HG02759 (cell line): ENCODE measurements around the gene POLR2B.
"Not testable (repeated sequence)": the region's sequence is repeated elsewhere in the genome, so short reads cannot be mapped to it uniquely, and the experiment has no call there.

Experiments
- ATAC-seq: cut with Tn5 transposase; IDR thresholded peaks from one replicate; pipeline ENCODE4 v1.9.1; 2021; ENCODE audit warnings: mild to moderate bottlenecking, moderate library complexity; ENCODE audit not compliant: unreplicated experiment

The POLR2B gene

DNA sequence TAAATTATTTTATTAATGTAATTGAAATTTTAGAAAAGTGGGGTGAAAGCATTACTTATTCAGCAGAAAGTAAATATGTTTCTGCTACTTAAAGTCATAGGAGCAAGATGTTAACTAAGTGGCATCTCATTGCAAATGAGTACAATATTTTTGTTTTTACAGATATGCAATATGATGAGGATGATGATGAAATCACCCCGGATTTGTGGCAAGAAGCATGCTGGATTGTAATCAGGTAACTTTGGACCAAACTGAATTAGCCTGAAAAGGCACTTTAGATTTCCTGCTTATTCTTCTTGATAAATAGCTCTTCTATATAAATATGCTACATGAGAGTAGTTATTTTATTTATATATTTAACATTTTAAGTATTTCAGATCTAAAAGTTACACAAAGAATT, 7.5 kb downstream of the POLR2B start:
- ATAC-seq = no peak

DNA sequence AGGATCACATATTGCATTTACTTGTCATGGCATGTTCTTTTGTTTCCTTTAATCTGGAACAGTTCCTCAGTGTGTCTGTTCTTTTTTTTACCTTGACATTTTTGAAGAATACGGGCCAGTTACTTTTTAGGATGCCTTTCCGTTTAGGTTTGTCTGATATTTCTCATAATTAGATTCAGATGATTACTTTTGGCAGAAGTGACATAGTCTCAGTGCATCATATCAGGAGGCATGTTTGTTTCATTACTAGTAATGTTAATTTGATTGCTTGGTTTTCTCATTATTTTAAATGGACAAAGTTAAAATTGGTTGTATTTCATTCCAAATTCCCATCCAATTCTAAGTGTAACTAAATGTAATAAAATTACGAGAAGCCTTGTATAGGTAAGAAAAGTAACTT, 8.3 kb downstream of the POLR2B start:
- no peak for ATAC-seq

DNA sequence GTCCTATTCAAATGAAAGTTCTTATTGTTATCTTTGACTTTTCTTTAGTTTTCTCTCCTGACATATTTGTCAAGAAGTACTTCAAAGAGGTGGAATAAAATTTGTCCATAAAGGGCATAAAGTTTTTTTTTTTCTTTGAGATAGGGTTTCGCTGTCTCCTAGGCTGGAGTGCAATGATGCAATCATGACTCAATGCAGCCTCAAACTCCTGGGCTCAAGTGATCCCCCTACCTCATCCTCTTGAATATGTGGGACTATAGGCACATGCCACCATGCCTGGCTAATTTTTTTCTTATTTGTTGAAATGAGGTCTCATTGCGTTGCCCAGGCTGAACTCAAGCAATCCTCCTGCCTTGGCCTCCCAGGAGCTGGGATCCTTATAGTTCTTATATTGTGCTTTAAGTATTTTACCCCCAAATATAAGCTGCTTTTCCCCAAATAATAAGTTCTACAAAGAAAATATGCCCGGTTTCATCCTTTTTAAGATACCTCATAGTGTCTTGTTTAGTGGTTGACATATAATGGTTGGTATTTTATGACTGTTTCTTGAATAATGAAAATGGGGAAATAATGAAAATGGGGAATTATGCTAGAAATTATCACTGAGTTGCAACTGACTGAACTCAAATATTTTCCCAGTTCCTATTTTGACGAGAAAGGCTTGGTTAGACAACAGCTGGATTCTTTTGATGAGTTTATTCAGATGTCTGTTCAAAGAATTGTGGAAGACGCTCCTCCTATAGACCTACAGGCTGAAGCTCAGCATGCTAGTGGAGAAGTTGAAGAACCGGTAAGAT, 11.6 kb downstream of the POLR2B start:
- ATAC-seq = no peak

DNA sequence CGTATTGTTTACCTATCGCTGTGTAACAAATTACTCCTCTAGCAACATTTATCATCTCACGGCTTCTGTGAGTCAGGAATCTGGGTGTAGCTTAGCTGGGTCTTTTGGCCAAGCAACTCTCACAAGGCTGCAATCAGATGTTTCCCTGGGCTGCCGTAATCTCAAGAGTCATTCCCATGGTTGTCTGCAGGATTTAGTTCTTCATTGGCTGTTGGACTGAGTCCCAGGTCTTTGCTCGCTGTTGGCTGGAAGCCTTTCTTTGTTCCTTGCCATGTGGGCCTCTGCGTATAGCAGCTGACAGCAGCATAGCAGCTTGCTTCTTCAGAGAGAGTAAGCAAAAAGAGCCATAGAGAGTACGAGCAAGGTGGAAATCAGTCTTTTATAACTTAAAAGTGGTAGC, 16.8 kb downstream of the POLR2B start:
- ATAC-seq = no peak

DNA sequence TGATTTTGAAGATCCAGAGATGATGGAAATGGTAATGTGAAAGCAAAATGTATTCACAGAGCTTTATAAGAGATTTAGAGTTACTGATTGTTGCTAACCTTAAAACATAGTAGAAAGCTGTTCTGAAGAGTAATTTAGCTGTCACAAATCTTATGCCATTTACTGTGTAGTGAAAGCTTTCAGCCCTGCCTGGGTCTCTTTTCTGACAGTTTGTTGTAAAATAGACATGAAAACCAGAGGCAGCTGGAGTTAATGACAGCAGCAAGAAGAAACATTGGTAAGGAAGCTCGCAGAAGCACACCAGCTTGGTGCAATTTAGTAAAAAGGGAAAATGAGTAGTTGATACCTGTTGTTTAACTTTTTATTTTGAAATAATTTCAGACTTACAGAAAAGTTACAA, 21.1 kb downstream of the POLR2B start:
- no peak for ATAC-seq

DNA sequence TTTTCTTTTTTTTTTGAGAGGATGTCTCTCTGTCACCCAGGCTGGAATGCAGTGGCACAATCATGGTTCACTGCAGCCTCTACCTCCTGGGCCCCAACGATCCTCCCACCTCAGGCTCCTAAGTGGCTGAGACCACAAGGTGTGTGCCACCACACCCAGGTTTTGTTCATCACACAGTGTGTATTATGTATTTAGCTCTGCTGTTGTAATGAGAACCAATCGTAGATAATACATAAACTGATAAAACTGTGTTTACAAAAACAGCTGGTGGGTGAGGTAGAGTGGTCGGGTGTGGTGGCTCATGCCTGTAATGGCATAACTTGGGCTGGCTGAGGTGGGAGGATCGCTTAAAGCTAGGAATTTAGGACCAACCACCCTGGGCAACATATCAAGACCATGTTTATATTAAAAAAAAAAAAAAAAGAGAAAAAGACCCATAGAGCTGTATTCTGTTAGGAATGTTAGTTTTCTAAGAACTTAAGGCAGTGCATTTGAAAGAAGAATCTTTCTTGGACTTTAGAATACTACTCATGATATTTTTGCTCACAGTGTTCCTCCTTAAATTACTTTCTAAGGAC, 34.9 kb downstream of the POLR2B start:
- ATAC-seq = no peak

DNA sequence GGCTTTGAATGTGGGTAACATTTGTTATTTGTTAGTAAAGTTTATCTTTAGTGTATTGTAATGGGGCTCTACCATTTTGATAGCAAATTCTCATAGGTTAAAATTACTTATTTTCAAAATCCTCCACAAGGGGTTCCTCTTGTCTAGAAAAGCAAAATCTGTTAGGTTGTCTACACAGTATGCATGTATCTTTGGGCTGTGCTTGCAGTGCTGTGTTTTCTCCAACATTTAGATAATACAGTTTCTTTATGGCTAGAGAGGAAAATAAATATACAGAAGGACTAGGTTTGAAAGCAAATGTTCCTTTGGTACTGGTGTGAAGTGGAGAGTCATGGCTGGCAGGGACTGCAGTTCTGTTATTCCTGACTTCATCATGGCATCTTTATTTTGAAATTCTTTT, 40.3 kb downstream of the POLR2B start:
- ATAC-seq = no peak

DNA sequence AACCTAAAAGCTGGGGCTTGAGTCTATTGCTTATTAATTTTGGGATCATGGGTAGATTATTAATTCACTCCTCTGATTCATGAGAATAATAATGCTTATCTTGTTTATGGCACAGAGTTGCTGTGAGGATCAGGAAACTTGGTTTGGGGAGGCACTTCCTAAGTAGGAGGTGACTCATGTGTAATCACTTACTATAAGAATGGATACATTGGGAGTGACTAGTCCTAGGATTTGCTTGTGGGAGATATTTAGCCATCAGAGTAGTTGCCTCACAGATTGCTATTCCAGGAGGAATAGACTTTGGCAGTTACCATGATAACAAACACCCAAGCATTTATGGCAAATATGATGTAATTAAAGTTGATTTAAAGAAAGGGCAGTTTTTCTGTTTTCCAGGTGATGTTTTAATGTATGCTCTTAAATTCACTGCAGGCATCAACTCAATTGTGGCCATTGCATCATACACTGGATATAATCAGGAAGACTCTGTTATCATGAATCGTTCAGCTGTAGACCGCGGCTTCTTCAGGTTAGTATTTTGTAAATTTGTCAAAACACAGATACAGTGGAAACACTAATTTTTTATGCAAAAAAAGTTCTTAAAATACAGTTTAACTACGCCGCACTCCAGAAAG, 41.9 kb downstream of the POLR2B start:
- no peak for ATAC-seq

DNA sequence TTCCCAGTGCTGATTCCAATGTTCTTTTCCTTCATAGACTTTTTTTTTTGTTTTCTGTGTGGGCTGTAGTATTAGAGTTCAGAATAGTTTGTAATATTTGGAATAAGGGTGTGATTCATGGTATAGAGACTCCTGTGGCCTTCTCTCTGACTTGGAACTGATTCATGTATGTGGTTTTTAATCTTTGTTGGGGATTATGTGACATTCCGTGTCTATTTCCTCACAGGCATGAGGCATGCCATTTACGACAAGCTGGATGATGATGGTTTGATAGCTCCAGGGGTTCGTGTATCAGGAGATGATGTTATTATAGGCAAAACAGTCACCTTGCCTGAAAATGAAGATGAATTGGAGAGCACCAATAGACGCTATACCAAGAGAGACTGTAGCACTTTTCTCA, 44.4 kb downstream of the POLR2B start:
- no peak for ATAC-seq

DNA sequence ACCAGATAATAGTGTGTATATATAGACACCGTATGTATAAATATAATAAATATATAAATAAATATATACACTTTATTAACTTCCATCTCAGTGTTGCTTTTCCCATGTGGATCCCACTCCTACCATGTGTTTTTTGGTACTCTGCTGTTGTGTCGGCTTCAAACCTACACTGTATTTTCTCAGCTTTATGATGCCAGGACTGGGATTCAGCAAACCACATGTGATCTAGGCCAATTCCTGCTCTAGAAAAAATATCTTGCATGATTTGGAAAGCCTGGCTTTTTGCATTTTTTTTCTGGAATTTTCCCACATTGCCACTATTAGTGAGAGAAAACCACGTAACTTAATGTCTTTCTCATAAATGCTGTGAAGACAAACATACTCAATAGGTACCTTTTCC, 55.8 kb downstream of the POLR2B start:
- no peak for ATAC-seq

DNA sequence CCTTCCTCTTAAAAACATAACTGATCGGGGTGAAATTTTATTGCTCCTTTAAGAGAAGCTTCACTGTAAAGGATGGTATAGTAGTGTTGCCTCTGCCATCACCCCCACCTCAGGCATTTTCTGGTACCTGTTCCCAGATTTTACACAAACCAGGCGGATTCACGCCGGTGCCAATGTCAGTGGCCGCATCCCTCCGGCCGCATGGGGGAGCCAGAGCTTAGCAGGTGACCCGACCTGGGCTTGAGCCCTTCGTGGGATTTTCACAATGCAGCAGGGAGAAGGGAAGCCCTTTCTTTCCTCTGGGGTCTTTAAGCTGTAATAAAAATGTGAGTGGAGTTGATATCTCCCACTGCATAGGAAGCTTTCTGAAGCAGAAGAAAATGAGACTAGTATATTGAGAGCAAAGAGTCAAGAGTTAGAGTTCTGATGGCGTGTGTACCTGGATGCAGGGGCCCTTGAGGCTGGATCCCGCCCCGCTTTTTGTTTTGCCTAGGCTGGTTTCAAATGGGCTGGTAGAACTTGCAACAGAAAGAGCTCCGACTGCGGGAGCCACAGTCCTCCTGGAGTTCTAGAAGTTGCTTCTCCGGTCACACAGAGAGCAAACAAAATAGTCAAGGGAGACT, 59.4 kb downstream of the POLR2B start:
- ATAC-seq = peak; percentile 55

DNA sequence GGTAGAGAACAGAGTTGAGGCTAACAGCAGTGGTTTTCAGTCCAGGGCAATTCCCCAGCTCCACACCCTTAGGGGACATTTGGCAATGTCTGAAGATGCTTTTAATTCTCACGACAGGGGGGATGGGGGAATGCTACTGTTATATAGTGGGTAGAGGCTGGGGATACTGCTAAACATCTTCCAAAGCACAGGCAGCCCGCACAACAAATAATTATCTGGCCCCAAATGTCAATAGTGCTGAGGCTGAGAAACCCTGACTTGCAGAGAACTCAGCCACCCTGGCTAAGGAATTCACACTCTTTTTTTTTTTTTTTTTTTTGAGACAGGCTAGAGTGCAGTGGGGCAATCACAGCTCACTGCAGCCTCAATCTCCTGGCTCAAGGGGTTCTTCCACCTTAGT, 60.6 kb downstream of the POLR2B start:
- ATAC-seq = no peak

DNA sequence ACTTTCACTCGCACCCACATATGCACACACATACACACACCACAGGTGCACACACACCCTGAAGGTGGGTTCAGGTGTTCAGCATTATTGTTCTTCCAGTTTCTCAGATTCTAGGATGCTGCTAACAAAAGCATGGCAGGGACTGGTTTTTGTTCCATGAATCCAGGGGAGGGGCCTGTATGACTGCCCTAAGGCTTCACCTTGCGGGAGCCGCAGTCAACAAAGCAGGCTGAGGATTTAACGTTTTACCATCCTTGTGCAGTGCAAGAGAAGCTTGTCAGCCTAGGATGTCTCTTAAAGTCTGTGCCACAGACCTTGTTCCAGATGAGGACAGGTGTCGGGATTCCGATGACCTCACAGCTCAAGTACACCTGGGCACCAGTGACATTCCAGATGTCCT, 61.8 kb downstream of the POLR2B start:
- ATAC-seq = no peak

DNA sequence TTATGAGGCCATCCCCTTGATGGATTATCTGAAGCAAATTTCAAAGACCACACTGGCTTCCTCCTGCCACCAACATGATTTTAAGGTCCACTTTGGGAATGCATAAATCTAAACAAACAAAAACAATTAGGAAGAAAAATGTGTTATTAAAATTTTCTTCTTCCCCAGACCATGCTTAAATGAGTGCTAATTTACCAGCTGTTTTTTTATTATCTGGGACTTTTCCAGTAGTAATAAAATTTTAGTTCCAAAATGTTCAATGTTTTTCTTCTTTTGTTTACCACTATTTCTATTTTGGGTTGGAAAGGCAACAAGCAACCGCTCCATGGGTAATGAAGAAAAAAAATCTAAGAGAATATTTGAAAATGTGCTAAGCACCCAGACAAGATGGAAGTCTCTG, 62.3 kb downstream of the POLR2B start:
- ATAC-seq = no peak

DNA sequence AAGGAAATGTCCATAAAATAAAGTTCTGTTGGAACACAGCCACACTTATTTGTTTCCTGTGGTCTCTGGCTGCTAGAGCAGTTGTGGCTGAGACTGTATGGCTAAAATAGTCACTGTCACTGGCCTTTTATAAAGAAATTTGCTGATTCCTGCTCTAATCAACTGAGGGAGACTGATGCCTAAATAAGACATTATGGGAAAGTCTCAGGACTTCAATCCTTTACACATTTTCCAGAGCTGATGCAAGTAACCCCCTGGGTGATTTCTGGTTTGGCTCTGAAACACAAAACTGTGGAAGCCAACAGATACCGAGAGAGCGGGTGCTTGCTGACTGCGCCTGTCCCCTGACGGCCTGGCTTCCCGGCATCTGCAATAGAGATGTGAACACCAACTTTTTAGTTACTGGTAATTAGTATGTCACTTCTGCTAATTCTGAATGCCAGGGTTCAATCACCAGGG, 64.0 kb downstream of the POLR2B start:
- no peak for ATAC-seq

DNA sequence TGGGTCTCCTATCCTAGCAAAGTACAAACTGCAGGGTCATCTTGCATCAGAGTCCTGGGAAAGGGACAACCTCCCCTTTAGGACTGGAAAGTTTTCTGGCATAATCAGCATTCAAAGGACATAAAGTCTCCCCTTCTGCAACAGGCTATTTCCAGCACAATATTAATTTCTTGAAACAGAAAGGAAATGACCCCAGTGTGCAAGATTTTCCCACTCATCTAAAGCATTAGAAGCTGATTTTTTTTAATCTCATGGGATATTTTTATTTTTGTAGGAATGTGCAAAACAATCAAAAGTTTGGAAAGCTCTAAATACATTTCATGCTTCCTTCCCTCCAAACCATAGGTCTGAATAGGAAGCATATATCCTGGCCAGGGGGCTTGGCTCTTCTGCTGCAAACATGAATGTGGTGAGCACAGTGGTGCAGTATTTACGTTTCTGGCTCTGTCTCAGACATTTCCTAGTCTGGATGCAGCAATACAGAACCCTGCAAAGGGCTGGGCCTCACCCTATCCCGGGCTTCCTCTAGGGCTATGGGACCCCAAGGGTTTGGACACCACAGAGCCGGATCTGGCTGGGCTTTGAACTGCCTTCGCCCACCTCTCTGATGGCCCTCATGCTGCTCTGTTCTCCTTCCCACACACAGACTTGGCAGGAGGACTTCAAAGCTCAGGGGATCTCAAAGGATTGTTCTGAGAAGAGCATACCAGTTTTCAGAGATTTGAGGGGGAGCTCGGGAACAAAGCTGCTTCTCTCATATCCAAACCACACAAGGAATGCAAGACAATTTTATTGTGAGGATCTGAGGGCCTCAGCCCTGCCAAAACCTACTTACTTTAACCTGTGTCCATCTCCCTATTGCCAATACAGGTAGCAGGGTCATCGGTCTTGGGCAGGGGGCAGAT, 64.9 kb downstream of the POLR2B start:
- no peak for ATAC-seq

DNA sequence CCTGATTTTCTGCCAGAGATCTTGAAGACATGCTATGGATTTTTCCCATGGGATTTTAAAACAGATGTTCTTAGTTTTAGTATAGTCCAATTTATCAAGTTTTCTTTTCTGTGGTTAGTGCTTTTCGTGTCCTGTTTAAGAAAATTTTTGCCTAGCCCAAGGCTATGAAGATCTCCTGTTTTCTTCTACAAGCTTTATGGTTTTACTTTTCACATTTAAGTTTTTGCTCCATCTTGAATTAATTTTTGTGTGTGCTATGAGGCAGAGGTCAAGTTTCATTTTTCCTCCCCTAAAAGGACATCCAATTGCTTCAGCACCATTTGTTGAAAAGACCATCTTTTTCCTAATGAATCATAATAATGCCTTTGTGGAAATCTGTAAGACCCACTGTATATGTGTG, 65.6 kb downstream of the POLR2B start:
- ATAC-seq = no peak

DNA sequence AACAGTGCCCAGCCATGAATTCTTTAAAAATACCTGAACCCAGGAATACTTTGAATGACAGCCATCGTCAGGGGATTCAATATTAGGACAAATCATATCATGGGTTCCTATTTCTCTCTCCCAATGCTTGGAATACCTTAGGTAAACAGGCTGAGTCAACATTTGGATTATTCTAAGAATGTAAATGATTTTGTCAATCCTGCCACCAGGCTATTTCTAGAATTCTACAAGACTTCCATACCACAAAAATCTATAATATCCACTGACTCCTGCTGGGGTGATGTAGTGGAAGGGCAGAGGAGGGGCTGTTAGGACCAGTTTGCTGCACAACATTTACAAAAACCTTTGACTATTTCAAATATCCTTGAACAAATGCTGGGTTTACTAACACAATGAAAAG, 66.3 kb downstream of the POLR2B start:
- ATAC-seq = no peak

DNA sequence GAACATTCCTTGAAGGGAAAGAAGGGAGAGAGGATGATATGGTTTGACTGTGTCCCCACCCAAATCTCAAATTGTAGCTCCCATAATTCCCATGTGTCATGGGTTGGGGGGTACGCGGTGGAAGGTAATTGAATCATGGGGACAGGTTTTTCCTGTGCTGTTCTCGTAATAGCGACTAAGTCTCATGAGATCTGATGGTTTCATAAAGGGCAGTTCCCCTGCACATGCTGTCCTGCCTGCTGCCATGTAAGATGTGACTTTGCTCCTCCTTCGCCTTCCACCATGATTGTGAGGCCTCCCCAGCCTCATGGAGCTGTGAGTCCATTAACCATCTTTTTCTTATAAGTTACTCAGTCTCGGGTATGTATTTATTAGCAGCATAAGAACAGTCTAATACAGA, 68.3 kb downstream of the POLR2B start:
- ATAC-seq = not testable (repeated sequence)

DNA sequence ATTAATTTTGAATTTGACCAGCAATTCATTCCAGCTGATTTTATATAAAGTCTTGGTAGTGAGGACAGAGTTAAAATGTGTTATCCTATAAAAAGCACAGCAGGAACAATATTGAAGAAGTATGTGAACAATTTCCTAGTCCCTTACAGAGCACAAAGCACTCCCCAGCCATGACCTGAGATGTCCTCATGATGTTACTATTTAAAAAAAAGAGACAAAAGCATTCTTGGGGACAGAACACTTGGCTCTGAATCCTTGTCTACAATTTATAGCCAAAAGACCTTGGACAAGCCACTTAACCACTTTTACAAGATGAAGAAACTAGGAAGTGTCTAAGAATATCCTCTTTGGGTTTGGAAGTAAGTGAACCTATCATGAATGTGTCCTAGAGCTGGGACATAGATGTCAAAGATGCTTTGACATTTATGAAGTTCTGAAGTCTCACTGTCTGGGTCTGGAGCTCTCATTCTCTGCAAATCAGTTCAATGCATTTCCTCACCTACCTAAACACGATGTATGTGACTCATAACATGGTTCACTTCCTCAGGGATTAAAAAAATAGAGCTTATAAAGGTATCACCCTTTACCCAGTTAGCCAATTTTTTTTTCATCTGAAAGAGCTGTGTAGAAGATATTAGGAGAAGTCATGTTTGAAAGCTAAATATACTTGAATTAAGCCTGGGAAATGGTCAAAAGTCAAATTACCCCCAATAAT, 70.1 kb downstream of the POLR2B start:
- no peak for ATAC-seq
